Bronchial epithelial cell (primary cell): ENCODE results near the gene RUNX1. TPM values are rescaled to one million over a fixed set of nuclear protein-coding genes. Genes with fewer than 3 reads are reported as not detected.

Experiments
- DNase-seq: peaks from one replicate; pipeline ENCODE4 v3.0.0-alpha.2; 2010; ENCODE audit warnings: low read depth
- FAIRE-seq: peaks from 2 replicates; lab custom pipeline; 2011; peaks lifted over from hg19 to GRCh38; lab: Jason Lieb, UNC
- H3K27me3 ChIP-seq: 2 replicates; pipeline ENCODE4 v1.5.1; 2011; ENCODE audit warnings: low read length; ENCODE audit not compliant: control insufficient read depth, insufficient read depth
- H3K36me3 ChIP-seq: 2 replicates; pipeline ENCODE4 v1.5.1; 2011; ENCODE audit warnings: low read length; ENCODE audit not compliant: control insufficient read depth, insufficient read depth
- H3K4me3 ChIP-seq: 2 replicates; pipeline ENCODE4 v1.5.1; 2011; ENCODE audit warnings: mild to moderate bottlenecking, low read depth, low read length, control low read depth
- CTCF ChIP-seq: IDR thresholded peaks from 2 replicates; pipeline ENCODE4 v1.5.1; 2011; ENCODE audit warnings: mild to moderate bottlenecking, moderate library complexity, low read length, control low read depth, inconsistent platforms; ENCODE audit not compliant: insufficient read depth, severe bottlenecking
- total RNA-seq: library from RNA; depleted of rRNA; stranded (reverse); fragments of >200 nt; gene quantifications from 2 replicates; pipeline ENCODE4 v1.2.1, GENCODE V29; 2014

Gene RUNX1
- total RNA-seq, 1 donor from 2014 or later, result 11.8 TPM

GRCh38 chr21:35041881-35042280, 7.2 kb downstream of the RUNX1 start:
- no peak for FAIRE-seq

GRCh38 chr21:35041122-35041521, 8.0 kb downstream of the RUNX1 start:
- no peak for TF ChIP-seq CTCF
- no peak for FAIRE-seq
- DNase-seq, result no peak
- Histone ChIP-seq H3K36me3 (no peaks in the 10 kb centered on the region), H3K4me3 (no peak overlapping the region), H3K27me3 (no peaks in the 10 kb centered on the region)

More at GRCh38 chr21:35041881-35042280, 7.2 kb downstream of the RUNX1 start:
- Histone ChIP-seq H3K27me3 (no peaks in the 10 kb centered on the region), H3K4me3 (no peak overlapping the region), H3K36me3 (no peaks in the 10 kb centered on the region)
- DNase-seq, result no peak
- no peak for TF ChIP-seq CTCF

- Histone ChIP-seq H3K27me3 (no peaks in the 10 kb centered on the region), H3K36me3 (no peaks in the 10 kb centered on the region), H3K4me3 (no peak overlapping the region)
- FAIRE-seq, result no peak
- TF ChIP-seq CTCF, result no peak
- no peak for DNase-seq
Observed at GRCh38 chr21:35039595-35040289, 9.4 kb downstream of the RUNX1 start.

GRCh38 chr21:35038772-35039319, 10.3 kb downstream of the RUNX1 start:
- no peak for FAIRE-seq
- Histone ChIP-seq H3K36me3 (no peaks in the 10 kb centered on the region), H3K27me3 (no peaks in the 10 kb centered on the region), H3K4me3 (no peak overlapping the region)
- TF ChIP-seq CTCF, result no peak
- DNase-seq, result no peak

GRCh38 chr21:35037384-35037765, 11.7 kb downstream of the RUNX1 start:
- DNase-seq (no peak), FAIRE-seq (no peak)
- TF ChIP-seq CTCF, result no peak
- H3K4me3 ChIP-seq, result no peak overlapping the region
- H3K27me3 ChIP-seq, result no peaks in the 10 kb centered on the region
- H3K36me3 ChIP-seq, result no peaks in the 10 kb centered on the region
